ENCODE data around the gene SEMA6D. TPM values are rescaled to one million over a fixed set of nuclear protein-coding genes. Genes with fewer than 3 reads are reported as not detected.

SEMA6D gene, protein sequence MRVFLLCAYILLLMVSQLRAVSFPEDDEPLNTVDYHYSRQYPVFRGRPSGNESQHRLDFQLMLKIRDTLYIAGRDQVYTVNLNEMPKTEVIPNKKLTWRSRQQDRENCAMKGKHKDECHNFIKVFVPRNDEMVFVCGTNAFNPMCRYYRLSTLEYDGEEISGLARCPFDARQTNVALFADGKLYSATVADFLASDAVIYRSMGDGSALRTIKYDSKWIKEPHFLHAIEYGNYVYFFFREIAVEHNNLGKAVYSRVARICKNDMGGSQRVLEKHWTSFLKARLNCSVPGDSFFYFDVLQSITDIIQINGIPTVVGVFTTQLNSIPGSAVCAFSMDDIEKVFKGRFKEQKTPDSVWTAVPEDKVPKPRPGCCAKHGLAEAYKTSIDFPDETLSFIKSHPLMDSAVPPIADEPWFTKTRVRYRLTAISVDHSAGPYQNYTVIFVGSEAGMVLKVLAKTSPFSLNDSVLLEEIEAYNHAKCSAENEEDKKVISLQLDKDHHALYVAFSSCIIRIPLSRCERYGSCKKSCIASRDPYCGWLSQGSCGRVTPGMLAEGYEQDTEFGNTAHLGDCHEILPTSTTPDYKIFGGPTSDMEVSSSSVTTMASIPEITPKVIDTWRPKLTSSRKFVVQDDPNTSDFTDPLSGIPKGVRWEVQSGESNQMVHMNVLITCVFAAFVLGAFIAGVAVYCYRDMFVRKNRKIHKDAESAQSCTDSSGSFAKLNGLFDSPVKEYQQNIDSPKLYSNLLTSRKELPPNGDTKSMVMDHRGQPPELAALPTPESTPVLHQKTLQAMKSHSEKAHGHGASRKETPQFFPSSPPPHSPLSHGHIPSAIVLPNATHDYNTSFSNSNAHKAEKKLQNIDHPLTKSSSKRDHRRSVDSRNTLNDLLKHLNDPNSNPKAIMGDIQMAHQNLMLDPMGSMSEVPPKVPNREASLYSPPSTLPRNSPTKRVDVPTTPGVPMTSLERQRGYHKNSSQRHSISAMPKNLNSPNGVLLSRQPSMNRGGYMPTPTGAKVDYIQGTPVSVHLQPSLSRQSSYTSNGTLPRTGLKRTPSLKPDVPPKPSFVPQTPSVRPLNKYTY
- total RNA-seq (ENCODE audit: low replicate concordance) = 3.9 and 17.7 TPM in 2 replicates

DNA sequence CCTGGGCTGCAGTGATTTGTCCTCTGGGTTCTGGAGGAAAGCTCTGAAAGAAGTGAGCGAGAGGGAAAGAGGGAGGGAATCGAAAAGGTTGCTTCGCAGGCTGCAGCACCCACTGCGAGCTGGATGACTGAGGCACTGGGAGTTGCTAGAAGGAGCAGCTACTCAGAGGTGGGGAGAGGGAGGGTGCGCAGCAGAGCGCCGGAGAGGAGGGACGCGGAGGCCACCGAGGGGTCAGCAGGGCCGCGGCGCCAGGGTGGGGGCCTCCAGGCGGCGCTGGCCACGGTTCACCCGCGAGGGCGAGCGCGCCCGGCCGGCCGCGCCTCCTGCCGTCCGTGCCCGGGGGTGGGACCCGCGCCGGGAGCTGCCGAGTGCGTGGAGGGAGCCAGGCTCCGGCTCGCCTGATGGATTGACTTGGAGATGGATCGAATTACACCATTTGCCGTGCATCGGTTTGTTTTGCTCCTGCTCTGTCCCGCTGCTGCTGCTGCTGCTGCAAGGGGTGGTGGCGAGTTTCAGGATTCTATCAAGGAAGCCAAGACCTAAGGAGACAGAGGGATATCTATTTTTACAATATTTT, at the start of gene SEMA6D:
TSS of gene SEMA6D (plus strand) at position 470 of the 577 bp plus-strand sequence. CDS start 42,294 bp downstream, outside the sequence.
- peak; percentile 77 for DNase-seq (ENCODE audit: low read depth)
- TF ChIP-seq, protein P1, sequence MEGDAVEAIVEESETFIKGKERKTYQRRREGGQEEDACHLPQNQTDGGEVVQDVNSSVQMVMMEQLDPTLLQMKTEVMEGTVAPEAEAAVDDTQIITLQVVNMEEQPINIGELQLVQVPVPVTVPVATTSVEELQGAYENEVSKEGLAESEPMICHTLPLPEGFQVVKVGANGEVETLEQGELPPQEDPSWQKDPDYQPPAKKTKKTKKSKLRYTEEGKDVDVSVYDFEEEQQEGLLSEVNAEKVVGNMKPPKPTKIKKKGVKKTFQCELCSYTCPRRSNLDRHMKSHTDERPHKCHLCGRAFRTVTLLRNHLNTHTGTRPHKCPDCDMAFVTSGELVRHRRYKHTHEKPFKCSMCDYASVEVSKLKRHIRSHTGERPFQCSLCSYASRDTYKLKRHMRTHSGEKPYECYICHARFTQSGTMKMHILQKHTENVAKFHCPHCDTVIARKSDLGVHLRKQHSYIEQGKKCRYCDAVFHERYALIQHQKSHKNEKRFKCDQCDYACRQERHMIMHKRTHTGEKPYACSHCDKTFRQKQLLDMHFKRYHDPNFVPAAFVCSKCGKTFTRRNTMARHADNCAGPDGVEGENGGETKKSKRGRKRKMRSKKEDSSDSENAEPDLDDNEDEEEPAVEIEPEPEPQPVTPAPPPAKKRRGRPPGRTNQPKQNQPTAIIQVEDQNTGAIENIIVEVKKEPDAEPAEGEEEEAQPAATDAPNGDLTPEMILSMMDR (IDR thresholded peaks at IDR 0.05; ENCODE audit: insufficient read depth, low read length) = peak; percentile 2
- H3K4me3 ChIP-seq (ENCODE audit: low read depth, low read length) = peak within 1 kb of the TSS; percentile 70

DNA sequence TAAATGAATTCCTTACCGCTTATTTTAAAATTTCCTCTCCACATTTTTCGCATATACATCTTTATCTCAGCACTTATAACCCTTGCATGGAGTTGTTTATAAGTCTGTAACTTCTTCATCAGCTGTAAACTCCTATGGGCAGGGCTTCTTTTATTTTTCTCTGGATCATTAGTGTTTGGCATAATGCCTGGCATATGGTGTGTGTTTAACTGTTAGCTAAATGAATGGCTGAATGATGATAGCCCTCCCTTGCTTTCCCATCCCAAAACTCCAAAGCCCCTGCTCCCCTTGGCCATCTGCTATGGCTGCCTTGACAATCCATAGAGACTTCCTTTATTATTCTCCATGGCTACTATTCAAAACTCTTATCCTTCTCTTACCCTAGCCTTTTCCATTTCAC, 48.1 kb upstream of the SEMA6D start:
- TF ChIP-seq, protein P1 (IDR thresholded peaks at IDR 0.05; ENCODE audit: insufficient read depth, low read length) = no peak
- H3K4me3 ChIP-seq (ENCODE audit: low read depth, low read length) = no peak overlapping the region
- DNase-seq (ENCODE audit: low read depth) = no peak

DNA sequence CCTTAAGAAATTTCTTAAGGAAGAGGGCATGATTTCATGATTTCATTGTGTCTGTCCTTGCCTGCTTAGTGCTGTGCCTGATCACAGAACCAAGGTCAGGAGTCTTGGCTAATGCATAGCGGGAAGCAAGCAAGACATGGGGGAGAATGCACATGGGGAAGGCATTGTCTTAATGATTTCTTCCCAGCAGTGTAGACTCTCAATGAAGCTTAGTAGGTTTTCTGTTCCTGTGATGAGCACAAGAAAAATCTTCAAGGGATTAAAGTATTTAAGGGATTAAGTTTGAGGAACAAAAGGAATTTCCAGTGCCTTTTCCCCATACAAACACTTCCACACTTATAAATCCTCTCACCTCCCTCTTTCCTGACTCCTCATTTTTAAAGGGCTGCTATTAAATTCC, 46.9 kb upstream of the SEMA6D start:
- H3K4me3 ChIP-seq (ENCODE audit: low read depth, low read length) = no peak overlapping the region
- no peak for DNase-seq (ENCODE audit: low read depth)
- TF ChIP-seq, protein P1 (IDR thresholded peaks at IDR 0.05; ENCODE audit: insufficient read depth, low read length) = no peak

DNA sequence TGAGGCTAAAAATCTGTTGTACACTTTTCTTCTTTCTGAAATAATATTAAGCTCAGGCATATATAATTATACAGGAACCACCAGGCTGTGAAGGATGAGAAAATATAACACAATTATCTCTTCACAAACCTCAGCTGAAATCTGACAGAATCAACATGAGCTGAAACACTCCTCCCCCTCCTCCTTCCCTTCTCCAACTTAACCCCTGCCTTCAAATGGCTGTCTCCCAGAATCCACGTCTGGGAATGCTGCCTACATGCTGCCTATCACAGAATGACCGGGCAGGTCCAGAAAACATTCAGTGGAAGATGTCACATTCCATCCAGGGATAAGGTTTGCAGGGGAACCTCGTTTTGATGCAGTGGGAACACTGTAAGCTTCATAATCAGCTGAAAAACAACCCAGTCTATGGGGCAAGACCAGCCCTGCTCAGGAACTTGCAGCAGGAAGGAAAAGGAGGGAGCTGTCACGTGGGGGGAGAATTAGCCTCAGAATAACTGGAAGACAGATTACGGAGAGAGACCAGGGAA, 44.0 kb upstream of the SEMA6D start:
- TF ChIP-seq, protein P1 (IDR thresholded peaks at IDR 0.05; ENCODE audit: insufficient read depth, low read length) = no peak
- DNase-seq (ENCODE audit: low read depth) = peak; percentile 4
- H3K4me3 ChIP-seq (ENCODE audit: low read depth, low read length) = no peak overlapping the region

DNA sequence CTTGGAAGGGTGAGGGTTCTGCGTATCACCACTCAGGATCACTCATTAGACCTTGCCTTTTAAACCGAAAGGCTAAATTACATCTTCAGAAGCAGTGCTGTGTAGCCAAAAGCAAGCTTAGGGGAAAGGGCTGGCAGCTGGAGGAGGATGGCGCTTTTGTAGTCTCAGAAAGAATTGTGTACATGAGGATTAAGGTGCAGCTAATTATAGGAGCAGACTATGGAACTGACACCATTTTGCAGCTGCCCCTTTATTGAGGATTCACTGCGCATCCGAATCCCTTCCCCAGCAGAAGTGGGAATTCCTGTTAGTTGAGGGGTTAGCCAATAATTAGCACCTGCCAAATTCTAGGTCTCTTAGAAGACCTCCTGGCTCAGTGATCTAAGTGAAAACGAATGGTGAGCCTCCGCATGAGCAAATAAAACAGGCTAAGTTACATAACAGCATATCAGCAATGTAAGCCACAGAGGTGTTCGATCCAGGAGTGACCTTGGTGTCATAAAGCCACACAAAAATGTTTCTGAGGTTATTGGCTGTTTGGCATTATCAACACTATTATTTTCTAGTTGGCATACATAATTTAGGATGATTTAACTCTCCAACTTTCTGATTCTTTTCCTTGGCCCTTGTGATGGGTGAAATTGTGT, 42.6 kb upstream of the SEMA6D start:
- TF ChIP-seq, protein P1 (IDR thresholded peaks at IDR 0.05; ENCODE audit: insufficient read depth, low read length) = no peak
- H3K4me3 ChIP-seq (ENCODE audit: low read depth, low read length) = no peak overlapping the region
- no peak for DNase-seq (ENCODE audit: low read depth)
